Mesothelial cell of epicardium (in vitro differentiated cells): ENCODE results near the gene DMRT1. TPM values are rescaled to one million over a fixed set of nuclear protein-coding genes. Genes with fewer than 3 reads are reported as not detected.

Experiments used
- DNase-seq, 2 experiments: peaks; one replicate each; pipeline ENCODE4 v3.0.0; 2021; ENCODE audit warnings: low spot score in 2 of 2; ENCODE audit not compliant: unreplicated experiment in 2 of 2
- H3K27ac Mint-ChIP-seq: 2 replicates; pipeline ENCODE4 v1.8.0; 2021; ENCODE audit warnings: mixed read lengths
- H3K27me3 Mint-ChIP-seq: 2 replicates; pipeline ENCODE4 v1.8.0; 2021; ENCODE audit warnings: low read depth, mixed read lengths
- H3K36me3 Mint-ChIP-seq: 2 replicates; pipeline ENCODE4 v1.8.0; 2021; ENCODE audit warnings: mixed read lengths
- H3K4me1 Mint-ChIP-seq: 2 replicates; pipeline ENCODE4 v1.8.0; 2021; ENCODE audit warnings: mixed read lengths
- H3K4me3 Mint-ChIP-seq: 2 replicates; pipeline ENCODE4 v1.8.0; 2021; ENCODE audit warnings: mild to moderate bottlenecking, moderate library complexity, mixed read lengths
- H3K9me3 Mint-ChIP-seq: 2 replicates; pipeline ENCODE4 v1.8.0; 2021; ENCODE audit warnings: mixed read lengths
- CTCF ChIP-seq: fragments of 200-600 bp; sonication (generic); IDR thresholded peaks from one replicate; pipeline ENCODE4 v1.5.0; 2021; ENCODE audit warnings: antibody characterized with exemption; ENCODE audit not compliant: unreplicated experiment
- total RNA-seq: library from RNA; stranded (reverse); gene quantifications from 3 replicates; pipeline ENCODE4 v1.2.1, GENCODE V29; 2021

The DMRT1 gene
- total RNA-seq, 1 donor from 2014 or later: not detected

- H3K4me1 Mint-ChIP-seq: peaks cover 29% of the 10 kb centered on the region
- H3K4me3 Mint-ChIP-seq: no peak overlapping the region
- no peak for TF ChIP-seq CTCF
- no peak for DNase-seq
- H3K27ac Mint-ChIP-seq: no peak overlapping the region
- peaks cover 51% of the 10 kb centered on the region for H3K27me3 Mint-ChIP-seq
- H3K9me3 Mint-ChIP-seq: no peaks in the 10 kb centered on the region
- H3K36me3 Mint-ChIP-seq: no peaks in the 10 kb centered on the region
Measured at GRCh38 chr9:959914-960313, 118.4 kb downstream of the DMRT1 start.

GRCh38 chr9:962023-962422 lies 120.5 kb downstream of the DMRT1 start:
- Mint-ChIP-seq H3K4me1 (peaks cover 47% of the 10 kb centered on the region), H3K27ac (peak overlapping the region; percentile 19), H3K9me3 (no peaks in the 10 kb centered on the region), H3K27me3 (peaks cover 66% of the 10 kb centered on the region), H3K36me3 (no peaks in the 10 kb centered on the region), H3K4me3 (no peak overlapping the region)
- no peak for TF ChIP-seq CTCF
- DNase-seq: no peak

DNA sequence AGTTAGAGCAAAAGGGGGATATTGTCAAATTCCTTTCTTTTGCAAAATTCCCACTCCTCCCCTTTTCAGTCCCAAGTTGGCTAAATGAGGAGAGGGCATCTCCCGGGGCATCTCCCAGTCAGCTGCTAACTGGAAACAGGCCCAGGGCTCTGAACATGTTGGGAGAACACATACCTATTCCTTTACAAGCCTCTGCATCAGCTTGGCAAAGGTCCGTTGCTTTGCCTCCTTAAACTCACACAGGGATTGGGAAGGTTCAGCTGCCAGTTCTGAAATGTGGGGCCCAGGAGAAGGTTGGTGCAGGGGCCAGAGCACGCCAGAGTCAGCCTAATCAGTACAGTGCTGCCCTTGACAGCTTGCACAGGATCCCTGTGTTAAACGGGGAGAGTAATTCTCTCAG lies 124.0 kb downstream of the DMRT1 start:
- H3K27ac Mint-ChIP-seq: peak overlapping the region; percentile 27
- no peak for DNase-seq
- H3K4me3 Mint-ChIP-seq: no peak overlapping the region
- H3K36me3 Mint-ChIP-seq: no peaks in the 10 kb centered on the region
- no peaks in the 10 kb centered on the region for H3K9me3 Mint-ChIP-seq
- H3K27me3 Mint-ChIP-seq: peaks cover 84% of the 10 kb centered on the region
- no peak for TF ChIP-seq CTCF
- H3K4me1 Mint-ChIP-seq: peaks cover 75% of the 10 kb centered on the region

- no peaks in the 10 kb centered on the region for H3K36me3 Mint-ChIP-seq
- peaks cover 83% of the 10 kb centered on the region for H3K27me3 Mint-ChIP-seq
- no peak overlapping the region for H3K4me3 Mint-ChIP-seq
- no peaks in the 10 kb centered on the region for H3K9me3 Mint-ChIP-seq
- H3K4me1 Mint-ChIP-seq: peaks cover 77% of the 10 kb centered on the region
- H3K27ac Mint-ChIP-seq: no peak overlapping the region
- DNase-seq: no peak
- TF ChIP-seq CTCF: no peak
Measured at GRCh38 chr9:966870-967269, 125.4 kb downstream of the DMRT1 start.

GRCh38 chr9:967436-967835 lies 125.9 kb downstream of the DMRT1 start:
- Mint-ChIP-seq H3K4me3 (peak overlapping the region; percentile 32), H3K27me3 (peaks cover 83% of the 10 kb centered on the region), H3K9me3 (no peaks in the 10 kb centered on the region), H3K4me1 (peaks cover 77% of the 10 kb centered on the region), H3K36me3 (no peaks in the 10 kb centered on the region), H3K27ac (peak overlapping the region; percentile 80)
- DNase-seq: no peak
- TF ChIP-seq CTCF: no peak
